Measurements from ENCODE around the gene CDKL1. TPM values are rescaled to one million over a fixed set of nuclear protein-coding genes. Genes with fewer than 3 reads are reported as not detected.

Gene CDKL1
- total and polyA plus RNA-seq, 2 experiments from 2014 or later = 1.9 to 13.1 TPM

- 71% methylated on average over 1 of the region's 1 CpG for WGBS (ENCODE audit: low lambda C conversion rate, missing lambda C conversion rate)
These were observed 41.0 kb downstream of the CDKL1 start for GRCh38 chr14:50355692-50356091.

GRCh38 chr14:50354527-50354926 lies 42.2 kb downstream of the CDKL1 start:
- Histone ChIP-seq H3K36me3 (replicated peaks; ENCODE audit: insufficient read depth, low read depth) (no peaks in the 10 kb centered on the region), H3K4me3 (no peak overlapping the region), H3K27me3 (no peaks in the 10 kb centered on the region), H2AFZ (no peak overlapping the region), H3K9me2 (replicated peaks; ENCODE audit: insufficient read depth) (no peaks in the 10 kb centered on the region), H3K27ac (no peak overlapping the region), H3K79me2 (no peaks in the 10 kb centered on the region), H3K4me1 (ENCODE audit: insufficient read depth) (no peaks in the 10 kb centered on the region), H3K9me3 (ENCODE audit: low read depth) (no peaks in the 10 kb centered on the region), H4K20me1 (ENCODE audit: insufficient read depth, poor library complexity, severe bottlenecking) (no peaks in the 10 kb centered on the region), H3K4me2 (no peak overlapping the region)
- TF ChIP-seq CTCF (IDR thresholded peaks at IDR 0.05; ENCODE audit: poor library complexity) (no peak), EZH2phosphoT487 (IDR thresholded peaks at IDR 0.05; ENCODE audit: low read depth, severe bottlenecking, unreplicated experiment) (no peak), EZH2 (IDR thresholded peaks at IDR 0.05; ENCODE audit: borderline replicate concordance) (no peak)
- WGBS (ENCODE audit: low lambda C conversion rate, missing lambda C conversion rate) = 51% methylated on average over 1 of the region's 1 CpG
- DNase-seq (ENCODE audit: low spot score) = no peak

More at GRCh38 chr14:50355692-50356091, 41.0 kb downstream of the CDKL1 start:
- Histone ChIP-seq H3K9me2 (replicated peaks; ENCODE audit: insufficient read depth) (no peaks in the 10 kb centered on the region), H3K36me3 (replicated peaks; ENCODE audit: insufficient read depth, low read depth) (no peaks in the 10 kb centered on the region), H3K4me3 (no peak overlapping the region), H2AFZ (no peak overlapping the region), H3K4me1 (ENCODE audit: insufficient read depth) (no peaks in the 10 kb centered on the region), H3K79me2 (no peaks in the 10 kb centered on the region), H3K9me3 (ENCODE audit: low read depth) (no peaks in the 10 kb centered on the region), H4K20me1 (ENCODE audit: insufficient read depth, poor library complexity, severe bottlenecking) (no peaks in the 10 kb centered on the region), H3K27me3 (no peaks in the 10 kb centered on the region), H3K4me2 (no peak overlapping the region), H3K27ac (no peak overlapping the region)
- DNase-seq (ENCODE audit: low spot score) = no peak
- TF ChIP-seq CTCF (IDR thresholded peaks at IDR 0.05; ENCODE audit: poor library complexity) (no peak), EZH2 (IDR thresholded peaks at IDR 0.05; ENCODE audit: borderline replicate concordance) (no peak), EZH2phosphoT487 (IDR thresholded peaks at IDR 0.05; ENCODE audit: low read depth, severe bottlenecking, unreplicated experiment) (no peak)

GRCh38 chr14:50353126-50353525 lies 43.6 kb downstream of the CDKL1 start:
- Histone ChIP-seq H3K4me1 (ENCODE audit: insufficient read depth) (no peaks in the 10 kb centered on the region), H3K9me3 (ENCODE audit: low read depth) (no peaks in the 10 kb centered on the region), H3K79me2 (no peaks in the 10 kb centered on the region), H3K36me3 (replicated peaks; ENCODE audit: insufficient read depth, low read depth) (no peaks in the 10 kb centered on the region), H4K20me1 (ENCODE audit: insufficient read depth, poor library complexity, severe bottlenecking) (no peaks in the 10 kb centered on the region), H3K4me3 (no peak overlapping the region), H3K27me3 (no peaks in the 10 kb centered on the region), H3K27ac (no peak overlapping the region), H3K9me2 (replicated peaks; ENCODE audit: insufficient read depth) (no peaks in the 10 kb centered on the region), H3K4me2 (no peak overlapping the region), H2AFZ (no peak overlapping the region)
- TF ChIP-seq CTCF (IDR thresholded peaks at IDR 0.05; ENCODE audit: poor library complexity) = no peak
- TF ChIP-seq EZH2 (IDR thresholded peaks at IDR 0.05; ENCODE audit: borderline replicate concordance) = no peak
- TF ChIP-seq EZH2phosphoT487 (IDR thresholded peaks at IDR 0.05; ENCODE audit: low read depth, severe bottlenecking, unreplicated experiment) = no peak
- 79% methylated on average over 4 of the region's 4 CpGs for WGBS (ENCODE audit: low lambda C conversion rate, missing lambda C conversion rate)
- DNase-seq (ENCODE audit: low spot score) = no peak

GRCh38 chr14:50352584-50352983 lies 44.1 kb downstream of the CDKL1 start:
- Histone ChIP-seq H3K4me1 (ENCODE audit: insufficient read depth) (peaks cover 4% of the 10 kb centered on the region), H3K4me3 (no peak overlapping the region), H3K9me3 (ENCODE audit: low read depth) (no peaks in the 10 kb centered on the region), H3K27ac (no peak overlapping the region), H4K20me1 (ENCODE audit: insufficient read depth, poor library complexity, severe bottlenecking) (no peaks in the 10 kb centered on the region), H3K79me2 (no peaks in the 10 kb centered on the region), H2AFZ (no peak overlapping the region), H3K9me2 (replicated peaks; ENCODE audit: insufficient read depth) (no peaks in the 10 kb centered on the region), H3K4me2 (no peak overlapping the region), H3K36me3 (replicated peaks; ENCODE audit: insufficient read depth, low read depth) (no peaks in the 10 kb centered on the region), H3K27me3 (no peaks in the 10 kb centered on the region)
- no peak for DNase-seq (ENCODE audit: low spot score)
- TF ChIP-seq EZH2phosphoT487 (IDR thresholded peaks at IDR 0.05; ENCODE audit: low read depth, severe bottlenecking, unreplicated experiment) = no peak
- no peak for TF ChIP-seq CTCF (IDR thresholded peaks at IDR 0.05; ENCODE audit: poor library complexity)
- TF ChIP-seq EZH2 (IDR thresholded peaks at IDR 0.05; ENCODE audit: borderline replicate concordance) = no peak
- WGBS (ENCODE audit: low lambda C conversion rate, missing lambda C conversion rate) = 68% methylated on average over 4 of the region's 4 CpGs
